HepG2 (cell line): ENCODE measurements around the gene HOXD1. TPM values are rescaled to one million over a fixed set of nuclear protein-coding genes. Genes with fewer than 3 reads are reported as not detected.

Experiments used
- ATRX ChIP-seq: sonication (generic); formaldehyde crosslinking; IDR thresholded peaks from 2 replicates; pipeline ENCODE4 v1.4.0; 2020; ENCODE audit warnings: missing genetic modification reagents, borderline replicate concordance
- IRF1 ChIP-seq: sonication (generic); formaldehyde crosslinking; IDR thresholded peaks from 2 replicates; pipeline ENCODE4 v1.4.0; 2020; ENCODE audit warnings: low read depth, mild to moderate bottlenecking, missing genetic modification reagents
- PAWR ChIP-seq: sonication (generic); formaldehyde crosslinking; IDR thresholded peaks from 2 replicates; pipeline ENCODE4 v1.4.0; 2020; ENCODE audit warnings: missing genetic modification reagents, mild to moderate bottlenecking, borderline replicate concordance
- PCBP1 ChIP-seq: fragments of 200-400 bp; formaldehyde crosslinking; IDR thresholded peaks from 2 replicates; pipeline ENCODE4 v1.6.1; 2017; ENCODE audit warnings: mild to moderate bottlenecking, low read depth, low read length, borderline replicate concordance
- RBM39 ChIP-seq: fragments of 200-400 bp; formaldehyde crosslinking; IDR thresholded peaks from one replicate; pipeline ENCODE4 v1.6.1; 2018; ENCODE audit warnings: antibody characterized with exemption, mild to moderate bottlenecking, low read depth, low read length; ENCODE audit not compliant: poor library complexity, severe bottlenecking
- SNRNP70 ChIP-seq: fragments of 200-400 bp; formaldehyde crosslinking; IDR thresholded peaks from 2 replicates; pipeline ENCODE4 v1.6.1; 2017; ENCODE audit warnings: mild to moderate bottlenecking, low read depth, low read length, moderate library complexity
- ZBTB33 ChIP-seq: sonication (generic); formaldehyde crosslinking; IDR thresholded peaks from 2 replicates; pipeline ENCODE4 v1.4.0; 2020; ENCODE audit warnings: missing genetic modification reagents
- ZBTB38 ChIP-seq: sonication (generic); formaldehyde crosslinking; IDR thresholded peaks from 2 replicates; pipeline ENCODE4 v1.5.1; 2020; ENCODE audit warnings: mild to moderate bottlenecking, missing genetic modification reagents
- ZNF235 ChIP-seq: sonication (generic); formaldehyde crosslinking; IDR thresholded peaks from 2 replicates; pipeline ENCODE4 v1.8.1; 2023; ENCODE audit warnings: mild to moderate bottlenecking, missing genetic modification reagents, borderline replicate concordance
- ZNF331 ChIP-seq: sonication (generic); formaldehyde crosslinking; IDR thresholded peaks from 2 replicates; pipeline ENCODE4 v1.4.0; 2020; ENCODE audit warnings: missing genetic modification reagents
- ZNF34 ChIP-seq: sonication (generic); formaldehyde crosslinking; IDR thresholded peaks from 2 replicates; pipeline ENCODE4 v1.4.0; 2020; ENCODE audit warnings: mild to moderate bottlenecking, missing genetic modification reagents, borderline replicate concordance
- ZNF660 ChIP-seq: sonication (generic); formaldehyde crosslinking; IDR thresholded peaks from 2 replicates; pipeline ENCODE4 v1.5.1; 2020; ENCODE audit warnings: mild to moderate bottlenecking, low read depth, missing genetic modification reagents, borderline replicate concordance
- ZNF83 ChIP-seq: sonication (generic); formaldehyde crosslinking; IDR thresholded peaks from 2 replicates; pipeline ENCODE4 v1.4.0; 2020; ENCODE audit warnings: missing genetic modification reagents, mild to moderate bottlenecking, borderline replicate concordance
- ZNF891 ChIP-seq: sonication (generic); formaldehyde crosslinking; IDR thresholded peaks from 2 replicates; pipeline ENCODE4 v1.5.0; 2020; ENCODE audit warnings: mild to moderate bottlenecking, missing genetic modification reagents
- polyA plus RNA-seq, 8 experiments: library from polyadenylated mRNA; depleted of rRNA in 3 of 8; stranded (reverse) in 7 of 8; unstranded in 1 of 8; fragments of >200 nt; fragmentation: Illumina TruSeq in 4 of 8; extraction: Trizol in 4 of 8; gene quantifications; 2 replicates each; pipeline versions ENCODE4 v1.2.1 to v1.2.3, GENCODE V29; 2011 to 2016; ENCODE audit warnings: low read depth in 4 of 8, missing spikeins in 1 of 8, mixed read lengths in 1 of 8; ENCODE audit not compliant: insufficient read depth in 1 of 8
- total RNA-seq, 5 experiments: library from RNA; depleted of rRNA; stranded (reverse); fragments of >200 nt; fragmentation: Illumina TruSeq; extraction: Trizol; gene quantifications; 2 replicates each; pipeline ENCODE4 v1.2.3, GENCODE V29; 2016; ENCODE audit warnings: low read depth in 1 of 5
- TF ChIP-seq, protein P1 (sequence below): sonication (generic); formaldehyde crosslinking; IDR thresholded peaks from 2 replicates; pipeline ENCODE4 v1.5.1; 2020; ENCODE audit warnings: missing genetic modification reagents, mild to moderate bottlenecking, borderline replicate concordance
- TF ChIP-seq, protein P2 (sequence below): sonication (generic); formaldehyde crosslinking; IDR thresholded peaks from 2 replicates; pipeline ENCODE4 v1.5.1; 2020; ENCODE audit warnings: mild to moderate bottlenecking, missing genetic modification reagents, borderline replicate concordance
- TF ChIP-seq, protein P3 (sequence below): sonication (generic); formaldehyde crosslinking; IDR thresholded peaks from 2 replicates; pipeline ENCODE4 v1.8.0; 2022; ENCODE audit warnings: missing genetic modification reagents, low read depth, mild to moderate bottlenecking, borderline replicate concordance

Gene HOXD1
- total and polyA plus RNA-seq, 2 of the 13 experiments (the other 11 are each of a cell fraction or from before 2014, with no cell fraction given), result 10.0 to 22.3 TPM

GRCh38 chr2:176172007-176172894, 16.2 kb upstream of the HOXD1 start (continued):
- TF ChIP-seq, protein P1, sequence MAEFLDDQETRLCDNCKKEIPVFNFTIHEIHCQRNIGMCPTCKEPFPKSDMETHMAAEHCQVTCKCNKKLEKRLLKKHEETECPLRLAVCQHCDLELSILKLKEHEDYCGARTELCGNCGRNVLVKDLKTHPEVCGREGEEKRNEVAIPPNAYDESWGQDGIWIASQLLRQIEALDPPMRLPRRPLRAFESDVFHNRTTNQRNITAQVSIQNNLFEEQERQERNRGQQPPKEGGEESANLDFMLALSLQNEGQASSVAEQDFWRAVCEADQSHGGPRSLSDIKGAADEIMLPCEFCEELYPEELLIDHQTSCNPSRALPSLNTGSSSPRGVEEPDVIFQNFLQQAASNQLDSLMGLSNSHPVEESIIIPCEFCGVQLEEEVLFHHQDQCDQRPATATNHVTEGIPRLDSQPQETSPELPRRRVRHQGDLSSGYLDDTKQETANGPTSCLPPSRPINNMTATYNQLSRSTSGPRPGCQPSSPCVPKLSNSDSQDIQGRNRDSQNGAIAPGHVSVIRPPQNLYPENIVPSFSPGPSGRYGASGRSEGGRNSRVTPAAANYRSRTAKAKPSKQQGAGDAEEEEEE (CRISPR knock-in tag), result no peak
- no peak for TF ChIP-seq ZNF83 (CRISPR knock-in tag)
- TF ChIP-seq, protein P2, sequence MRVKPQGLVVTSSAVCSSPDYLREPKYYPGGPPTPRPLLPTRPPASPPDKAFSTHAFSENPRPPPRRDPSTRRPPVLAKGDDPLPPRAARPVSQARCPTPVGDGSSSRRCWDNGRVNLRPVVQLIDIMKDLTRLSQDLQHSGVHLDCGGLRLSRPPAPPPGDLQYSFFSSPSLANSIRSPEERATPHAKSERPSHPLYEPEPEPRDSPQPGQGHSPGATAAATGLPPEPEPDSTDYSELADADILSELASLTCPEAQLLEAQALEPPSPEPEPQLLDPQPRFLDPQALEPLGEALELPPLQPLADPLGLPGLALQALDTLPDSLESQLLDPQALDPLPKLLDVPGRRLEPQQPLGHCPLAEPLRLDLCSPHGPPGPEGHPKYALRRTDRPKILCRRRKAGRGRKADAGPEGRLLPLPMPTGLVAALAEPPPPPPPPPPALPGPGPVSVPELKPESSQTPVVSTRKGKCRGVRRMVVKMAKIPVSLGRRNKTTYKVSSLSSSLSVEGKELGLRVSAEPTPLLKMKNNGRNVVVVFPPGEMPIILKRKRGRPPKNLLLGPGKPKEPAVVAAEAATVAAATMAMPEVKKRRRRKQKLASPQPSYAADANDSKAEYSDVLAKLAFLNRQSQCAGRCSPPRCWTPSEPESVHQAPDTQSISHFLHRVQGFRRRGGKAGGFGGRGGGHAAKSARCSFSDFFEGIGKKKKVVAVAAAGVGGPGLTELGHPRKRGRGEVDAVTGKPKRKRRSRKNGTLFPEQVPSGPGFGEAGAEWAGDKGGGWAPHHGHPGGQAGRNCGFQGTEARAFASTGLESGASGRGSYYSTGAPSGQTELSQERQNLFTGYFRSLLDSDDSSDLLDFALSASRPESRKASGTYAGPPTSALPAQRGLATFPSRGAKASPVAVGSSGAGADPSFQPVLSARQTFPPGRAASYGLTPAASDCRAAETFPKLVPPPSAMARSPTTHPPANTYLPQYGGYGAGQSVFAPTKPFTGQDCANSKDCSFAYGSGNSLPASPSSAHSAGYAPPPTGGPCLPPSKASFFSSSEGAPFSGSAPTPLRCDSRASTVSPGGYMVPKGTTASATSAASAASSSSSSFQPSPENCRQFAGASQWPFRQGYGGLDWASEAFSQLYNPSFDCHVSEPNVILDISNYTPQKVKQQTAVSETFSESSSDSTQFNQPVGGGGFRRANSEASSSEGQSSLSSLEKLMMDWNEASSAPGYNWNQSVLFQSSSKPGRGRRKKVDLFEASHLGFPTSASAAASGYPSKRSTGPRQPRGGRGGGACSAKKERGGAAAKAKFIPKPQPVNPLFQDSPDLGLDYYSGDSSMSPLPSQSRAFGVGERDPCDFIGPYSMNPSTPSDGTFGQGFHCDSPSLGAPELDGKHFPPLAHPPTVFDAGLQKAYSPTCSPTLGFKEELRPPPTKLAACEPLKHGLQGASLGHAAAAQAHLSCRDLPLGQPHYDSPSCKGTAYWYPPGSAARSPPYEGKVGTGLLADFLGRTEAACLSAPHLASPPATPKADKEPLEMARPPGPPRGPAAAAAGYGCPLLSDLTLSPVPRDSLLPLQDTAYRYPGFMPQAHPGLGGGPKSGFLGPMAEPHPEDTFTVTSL (CRISPR knock-in tag), result no peak
- no peak for TF ChIP-seq RBM39
- TF ChIP-seq ZBTB38 (CRISPR knock-in tag), result peak; percentile 88
- TF ChIP-seq ZBTB33, result no peak
- 0 out of 2 replicates have a peak, but pooled peaks have one; percentile 16 for TF ChIP-seq ZNF891 (CRISPR knock-in tag)
- TF ChIP-seq ZNF235, result no peak
- TF ChIP-seq PCBP1, result no peak
- no peak for TF ChIP-seq SNRNP70
- TF ChIP-seq, protein P3, sequence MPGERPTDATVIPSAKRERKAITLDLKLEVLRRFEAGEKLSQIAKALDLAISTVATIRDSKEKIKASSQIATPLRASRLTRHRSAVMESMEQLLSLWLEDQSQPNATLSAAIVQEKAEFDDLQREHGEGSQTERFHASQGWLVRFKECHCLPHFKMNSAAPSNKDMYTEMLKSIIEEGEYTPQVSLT (CRISPR knock-in tag), result no peak
- no peak for TF ChIP-seq ATRX (CRISPR knock-in tag)
- no peak for TF ChIP-seq PAWR (CRISPR knock-in tag)
- TF ChIP-seq ZNF660, result no peak
- TF ChIP-seq ZNF331 (CRISPR knock-in tag), result peak; percentile 62; the same call in 1 of the 2 replicates
- no peak for TF ChIP-seq ZNF34
- TF ChIP-seq IRF1 (CRISPR knock-in tag), result no peak
